ENCODE measurements around the gene CUL2. TPM values are rescaled to one million over a fixed set of nuclear protein-coding genes. Genes with fewer than 3 reads are reported as not detected.

Gene CUL2
- total and polyA plus RNA-seq, 10 donors = 7.8 to 37.5 (median 20.5) TPM

GRCh38 chr10:35004651-35005050 lies 85.5 kb downstream of the CUL2 start:
- TF ChIP-seq CTCF (IDR thresholded peaks at IDR 0.05 in 8 of 11, conservative IDR thresholded peaks at IDR 0.05 in 3 of 11) (no peak), POLR2AphosphoS5 (IDR thresholded peaks at IDR 0.05) (no peak), POLR2A (IDR thresholded peaks at IDR 0.05) (no peak)
- DNase-seq = no peak
- Histone ChIP-seq H3K36me3 (peaks cover 3 to 43% (median 19%) of the 10 kb centered on the region in 6 donors), H3K4me1 (no peaks in the 10 kb centered on the region), H3K9me3 (no peaks in the 10 kb centered on the region), H3K27ac (no peak overlapping the region), H3K4me3 (no peak overlapping the region), H3K27me3 (replicated peaks in 1 of 7) (no peaks in the 10 kb centered on the region)
- intact Hi-C loops (cut with DNase I; ENCODE audit: low total_unique reads) = no loop called here
- WGBS, 5 donors = 71 to 97% (median 91%) methylated on average over 3 of the region's 3 CpGs

- H3K27ac ChIP-seq = no peak overlapping the region
- H3K36me3 ChIP-seq = peaks cover 0 to 36% (median 14%) of the 10 kb centered on the region in 6 donors
- WGBS, 5 donors = 89 to 95% (median 93%) methylated on average over 4 of the region's 4 CpGs
- intact Hi-C loops (cut with DNase I; ENCODE audit: low total_unique reads) = no loop called here
- no peaks in the 10 kb centered on the region for H3K4me1 ChIP-seq
- H3K9me3 ChIP-seq = no peaks in the 10 kb centered on the region
- no peak overlapping the region for H3K4me3 ChIP-seq
- no peak for DNase-seq
- TF ChIP-seq POLR2A (IDR thresholded peaks at IDR 0.05) = no peak
- no peak for TF ChIP-seq CTCF (IDR thresholded peaks at IDR 0.05 in 8 of 11, conservative IDR thresholded peaks at IDR 0.05 in 3 of 11)
- TF ChIP-seq POLR2AphosphoS5 (IDR thresholded peaks at IDR 0.05) = no peak
- no peaks in the 10 kb centered on the region for H3K27me3 ChIP-seq (replicated peaks in 1 of 7)
These were observed 86.2 kb downstream of the CUL2 start for GRCh38 chr10:35003906-35004305.

DNA sequence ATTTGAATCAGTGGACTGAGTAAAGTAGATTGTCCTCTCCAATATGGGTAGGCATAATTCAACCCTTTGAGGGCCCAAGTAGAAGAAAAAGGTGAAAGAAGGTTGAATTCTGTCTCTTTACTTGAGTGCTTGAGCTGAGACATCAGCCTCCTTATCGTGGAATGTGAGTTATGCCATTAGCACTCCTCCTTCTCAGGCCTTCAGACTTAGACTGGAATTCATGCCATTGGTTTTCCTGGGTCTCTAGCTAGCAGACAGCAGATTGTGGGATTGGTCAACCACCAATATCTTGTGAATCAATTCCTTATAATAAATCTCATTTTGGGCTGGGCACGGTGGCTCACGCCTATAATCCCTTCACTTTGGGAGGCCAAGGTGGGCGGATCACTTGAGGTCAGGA lies 89.2 kb downstream of the CUL2 start:
- Histone ChIP-seq H3K4me1 (peaks cover 0 to 12% (median 0%) of the 10 kb centered on the region in 6 donors), H3K9me3 (no peaks in the 10 kb centered on the region), H3K27me3 (replicated peaks in 1 of 7) (no peaks in the 10 kb centered on the region), H3K27ac (no peak overlapping the region), H3K4me3 (no peak overlapping the region), H3K36me3 (peaks cover 0 to 18% (median 2%) of the 10 kb centered on the region in 6 donors)
- intact Hi-C loops (cut with DNase I; ENCODE audit: low total_unique reads) = no loop called here
- no peak for DNase-seq
- no peak for TF ChIP-seq POLR2A (IDR thresholded peaks at IDR 0.05)
- no peak for TF ChIP-seq CTCF (IDR thresholded peaks at IDR 0.05 in 8 of 11, conservative IDR thresholded peaks at IDR 0.05 in 3 of 11)
- no peak for TF ChIP-seq POLR2AphosphoS5 (IDR thresholded peaks at IDR 0.05)
- 91 to 98% (median 96%) methylated on average over 4 of the region's 4 CpGs for WGBS, 5 donors

- no peak for TF ChIP-seq POLR2AphosphoS5 (IDR thresholded peaks at IDR 0.05)
- no peak for TF ChIP-seq CTCF (IDR thresholded peaks at IDR 0.05 in 8 of 11, conservative IDR thresholded peaks at IDR 0.05 in 3 of 11)
- TF ChIP-seq POLR2A (IDR thresholded peaks at IDR 0.05) = no peak
- Histone ChIP-seq H3K4me3 (no peak overlapping the region), H3K27ac (no peak overlapping the region), H3K9me3 (no peaks in the 10 kb centered on the region), H3K27me3 (replicated peaks in 1 of 7) (no peaks in the 10 kb centered on the region), H3K4me1 (peaks cover 0 to 26% (median 2%) of the 10 kb centered on the region in 6 donors), H3K36me3 (peaks cover 0 to 10% (median 0%) of the 10 kb centered on the region in 6 donors)
- WGBS, 5 donors = 51 to 83% (median 77%) methylated on average over 5 of the region's 5 CpGs
- intact Hi-C loops (cut with DNase I; ENCODE audit: low total_unique reads) = no loop called here
- DNase-seq = no peak
These were observed 90.6 kb downstream of the CUL2 start for GRCh38 chr10:34999532-34999931.

All from spleen (tissue), 11 donors.